Naive thymus-derived CD4-positive, alpha-beta T cell (primary cell): ENCODE results near the gene RNU6-1. TPM values are rescaled to one million over a fixed set of nuclear protein-coding genes. Genes with fewer than 3 reads are reported as not detected.

ENCODE experiments used
- ATAC-seq: fragments of 150-1000 bp; cut with Tn5 transposase; 2 replicates; pipeline ENCODE4 v1.10.0; 2021; ENCODE audit warnings: mild to moderate bottlenecking, moderate library complexity
- CTCF ChIA-PET: fragments of 350-600 bp; sonication (Branson Sonifier 250); formaldehyde crosslinking; loops from one replicate; lab custom pipeline; 2021; ENCODE audit warnings: antibody characterized with exemption; lab: Charles Lee
- POLR2A ChIA-PET: fragments of 350-600 bp; sonication (Branson Sonifier 250); formaldehyde crosslinking; loops from one replicate; lab custom pipeline; 2021; ENCODE audit warnings: antibody characterized with exemption, inconsistent platforms; lab: Charles Lee
- DNase-seq, 9 donors: peaks; one replicate each; pipeline versions ENCODE4 v3.0.0 to v3.0.0-alpha.2; 2020 to 2022; ENCODE audit warnings: mixed read lengths in 1 of 9
- H3K27ac ChIP-seq: one replicate; pipeline ENCODE4 v1.7.0; 2013; ENCODE audit warnings: mild to moderate bottlenecking, low read depth, low read length, moderate library complexity
- H3K27me3 ChIP-seq, 2 donors: one replicate each; pipeline ENCODE4 v1.7.0; 2013; ENCODE audit warnings: low read length in 2 of 2, mild to moderate bottlenecking in 2 of 2, moderate library complexity in 2 of 2; ENCODE audit not compliant: control insufficient read depth in 2 of 2, insufficient read depth in 2 of 2
- H3K36me3 ChIP-seq, 3 experiments: 1 replicate in 2 of 3; 2 replicates in 1 of 3; pipeline ENCODE4 v1.7.0; 2013; ENCODE audit warnings: low read length in 3 of 3, mild to moderate bottlenecking in 3 of 3, moderate library complexity in 1 of 3; ENCODE audit not compliant: insufficient read depth in 3 of 3, control insufficient read depth in 2 of 3
- H3K4me1 ChIP-seq, 2 donors: one replicate each; pipeline ENCODE4 v1.7.0; 2013; ENCODE audit warnings: low read length in 2 of 2, mild to moderate bottlenecking in 2 of 2, moderate library complexity in 1 of 2; ENCODE audit not compliant: control insufficient read depth in 2 of 2, insufficient read depth in 2 of 2
- H3K4me3 ChIP-seq: 2 replicates; pipeline ENCODE4 v1.7.0; 2013; ENCODE audit warnings: mild to moderate bottlenecking, low read length
- H3K9me3 ChIP-seq, 3 experiments: 1 replicate in 2 of 3; 2 replicates in 1 of 3; pipeline ENCODE4 v1.7.0; 2013; ENCODE audit warnings: low read length in 3 of 3; ENCODE audit not compliant: control insufficient read depth in 2 of 3
- H3K27ac Mint-ChIP-seq, 9 donors: one replicate each; pipeline ENCODE4 v1.8.0; 2020 to 2022; ENCODE audit warnings: mixed read lengths in 9 of 9, mild to moderate bottlenecking in 8 of 9, moderate library complexity in 5 of 9, inconsistent platforms in 2 of 9
- H3K27me3 Mint-ChIP-seq, 5 donors: one replicate each; pipeline ENCODE4 v1.8.0; 2021 to 2022; ENCODE audit warnings: mixed read lengths in 5 of 5, mild to moderate bottlenecking in 1 of 5
- H3K36me3 Mint-ChIP-seq, 5 donors: one replicate each; pipeline ENCODE4 v1.8.0; 2020 to 2022; ENCODE audit warnings: mixed read lengths in 5 of 5, mild to moderate bottlenecking in 3 of 5, inconsistent platforms in 1 of 5
- H3K4me1 Mint-ChIP-seq, 7 donors: one replicate each; pipeline ENCODE4 v1.8.0; 2020 to 2022; ENCODE audit warnings: mixed read lengths in 7 of 7, mild to moderate bottlenecking in 3 of 7, inconsistent platforms in 1 of 7
- H3K4me3 Mint-ChIP-seq, 10 donors: one replicate each; pipeline ENCODE4 v1.8.0; 2020 to 2022; ENCODE audit warnings: mild to moderate bottlenecking in 10 of 10, mixed read lengths in 10 of 10, moderate library complexity in 6 of 10, inconsistent platforms in 2 of 10
- H3K9me3 Mint-ChIP-seq, 11 donors: one replicate each; pipeline ENCODE4 v1.8.0; 2020 to 2022; ENCODE audit warnings: mixed read lengths in 11 of 11, mild to moderate bottlenecking in 4 of 11, inconsistent platforms in 1 of 11, moderate library complexity in 1 of 11
- intact Hi-C, 2 donors: fragments of 100-400 bp; cut with micrococcal nuclease; formaldehyde crosslinking; loops; one replicate each; pipeline ENCODE4 v1.15.1; 2023
- polyA plus RNA-seq, 2 donors: library from polyadenylated mRNA; unstranded; fragments of 300-500 nt; fragmentation: Illumina TruSeq; gene quantifications; one replicate each; pipeline ENCODE4 v1.2.3, GENCODE V29; 2021
- total RNA-seq, 6 experiments: library from RNA in 5 of 6; stranded (reverse) in 5 of 6; gene quantifications; 1 replicate in 5 of 6; 2 replicates in 1 of 6; pipeline ENCODE4 v1.2.3 and lab custom pipeline; 2021 to 2026

Gene RNU6-1
- total and polyA plus RNA-seq, 7 experiments from 2014 or later: not detected

DNA sequence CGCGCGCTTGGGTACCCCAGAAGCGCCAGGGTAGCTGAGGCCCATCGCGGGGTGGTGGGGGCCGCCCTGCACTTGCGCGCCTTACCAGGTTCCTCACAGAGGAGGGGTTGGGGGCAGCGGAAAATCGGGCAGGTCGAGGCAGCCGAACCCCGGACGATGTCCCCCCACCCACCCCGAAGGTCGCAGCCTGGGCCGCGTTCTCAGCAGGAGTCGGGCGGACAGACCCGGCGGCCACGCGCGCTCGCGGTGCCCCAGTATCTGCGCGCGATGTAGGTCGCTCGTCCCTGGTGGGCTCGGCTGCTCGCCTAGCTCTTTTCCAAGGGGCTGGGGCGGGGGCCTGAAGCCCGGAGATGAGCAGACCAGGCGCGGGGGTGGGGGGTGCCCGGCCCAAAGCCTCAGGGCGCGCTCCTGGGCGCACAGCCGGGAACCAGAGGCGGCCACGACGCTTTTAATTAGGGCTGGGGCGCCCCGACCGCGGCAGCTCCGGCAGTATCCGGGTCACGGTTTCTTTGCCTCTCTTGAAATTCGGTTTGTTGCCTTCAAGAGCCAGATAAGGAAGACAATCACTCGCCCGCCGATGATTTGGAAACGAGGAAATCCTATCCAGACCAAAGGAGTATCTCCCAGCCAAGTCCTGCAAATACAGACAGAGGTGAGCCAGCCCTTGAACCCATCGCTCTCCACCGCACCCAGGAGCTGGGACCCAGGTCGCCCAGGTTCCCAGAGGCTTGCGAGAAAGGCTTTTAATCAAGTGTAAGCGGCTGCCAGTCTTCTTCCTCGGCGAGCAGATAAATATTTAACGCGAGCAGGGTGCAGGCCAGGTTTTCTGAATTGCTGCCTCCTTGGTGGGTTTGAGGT lies 10.0 kb downstream of the RNU6-1 start:
- Histone ChIP-seq H3K9me3 (no peaks in the 10 kb centered on the region), H3K4me1 (peaks cover 19 to 44% of the 10 kb centered on the region in 2 donors), H3K36me3 (no peaks in the 10 kb centered on the region), H3K27ac (no peak overlapping the region), H3K4me3 (no peak overlapping the region), H3K27me3 (peaks cover 5 to 28% of the 10 kb centered on the region in 2 donors)
- ChIA-PET POLR2A (no interaction called here), CTCF (interaction anchor here (0.6 to 0.7 kb wide), 2 partner anchors 92 to 367 kb away, joined by 3 to 4 read pairs; no protein-coding TSS in a partner anchor)
- H3K36me3 Mint-ChIP-seq: peaks cover 0 to 5% (median 0%) of the 10 kb centered on the region in 5 donors
- intact Hi-C loops: loop anchor here (5.0 to 10.0 kb wide), 4 partner anchors 68 to 775 kb away; partner anchors contain the start of gene SMAD3 (in 1 of the 2)
- H3K4me3 Mint-ChIP-seq: peak overlapping the region in 8 of 10 donors; percentile 12 to 79 (median 66)
- H3K9me3 Mint-ChIP-seq: peaks cover 0 to 2% (median 0%) of the 10 kb centered on the region in 11 donors
- no peak for DNase-seq
- ATAC-seq: no peak
- H3K4me1 Mint-ChIP-seq: peaks cover 30 to 63% (median 47%) of the 10 kb centered on the region in 7 donors
- peak overlapping the region in 1 of 9 donors; percentile 68 for H3K27ac Mint-ChIP-seq
- H3K27me3 Mint-ChIP-seq: peaks cover 59 to 78% (median 66%) of the 10 kb centered on the region in 5 donors

DNA sequence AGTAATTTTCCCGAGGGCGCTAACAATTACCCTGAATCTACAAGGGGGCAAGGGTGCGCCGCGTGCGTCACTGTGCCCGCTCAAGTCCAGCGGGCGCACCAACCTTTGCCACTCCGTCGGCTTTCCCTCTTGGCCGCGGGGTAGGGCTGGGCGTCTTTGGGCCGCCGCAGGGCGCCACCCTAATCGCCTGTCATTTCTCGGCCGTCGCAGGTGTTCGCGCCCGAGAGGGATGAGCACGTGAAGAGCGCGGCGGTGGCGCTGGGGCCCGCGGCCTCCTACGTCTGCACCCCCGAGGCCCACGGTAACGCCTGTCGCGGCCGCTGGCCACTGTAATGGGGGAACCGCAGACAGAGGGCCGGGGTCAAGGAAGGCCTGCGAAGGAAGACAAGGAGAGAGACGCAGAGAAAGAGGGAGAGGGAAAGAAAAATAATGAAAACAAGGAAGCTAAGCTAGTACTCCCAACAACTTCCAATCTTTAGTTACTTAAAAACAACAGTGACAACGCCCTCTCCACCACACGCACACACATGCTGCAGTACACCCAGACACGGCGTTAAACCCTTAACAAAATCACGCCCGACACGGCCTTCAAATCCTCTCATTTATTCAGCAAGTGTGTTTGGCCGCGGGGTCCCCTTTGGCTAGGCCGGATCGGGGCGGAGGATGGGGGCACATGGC lies 10.7 kb downstream of the RNU6-1 start:
- Histone ChIP-seq H3K4me1 (peaks cover 19 to 46% of the 10 kb centered on the region in 2 donors), H3K36me3 (no peaks in the 10 kb centered on the region), H3K4me3 (no peak overlapping the region), H3K27me3 (peaks cover 5 to 35% of the 10 kb centered on the region in 2 donors), H3K9me3 (no peaks in the 10 kb centered on the region), H3K27ac (no peak overlapping the region)
- POLR2A ChIA-PET: no interaction called here
- peak overlapping the region in 9 of 10 donors; percentile 6 to 79 (median 64) for H3K4me3 Mint-ChIP-seq
- H3K27ac Mint-ChIP-seq: peak overlapping the region in 2 of 9 donors; percentile 34 to 62
- intact Hi-C loops: no loop called here
- ATAC-seq (no peak), DNase-seq (no peak)
- peaks cover 0 to 2% (median 0%) of the 10 kb centered on the region in 11 donors for H3K9me3 Mint-ChIP-seq
- peaks cover 35 to 66% (median 47%) of the 10 kb centered on the region in 7 donors for H3K4me1 Mint-ChIP-seq
- CTCF ChIA-PET: interaction anchor here (0.6 kb wide), 1 partner anchor 367 kb away, joined by 4 read pairs; no protein-coding TSS in a partner anchor
- peaks cover 57 to 78% (median 66%) of the 10 kb centered on the region in 5 donors for H3K27me3 Mint-ChIP-seq
- H3K36me3 Mint-ChIP-seq: peaks cover 0 to 5% (median 0%) of the 10 kb centered on the region in 5 donors

DNA sequence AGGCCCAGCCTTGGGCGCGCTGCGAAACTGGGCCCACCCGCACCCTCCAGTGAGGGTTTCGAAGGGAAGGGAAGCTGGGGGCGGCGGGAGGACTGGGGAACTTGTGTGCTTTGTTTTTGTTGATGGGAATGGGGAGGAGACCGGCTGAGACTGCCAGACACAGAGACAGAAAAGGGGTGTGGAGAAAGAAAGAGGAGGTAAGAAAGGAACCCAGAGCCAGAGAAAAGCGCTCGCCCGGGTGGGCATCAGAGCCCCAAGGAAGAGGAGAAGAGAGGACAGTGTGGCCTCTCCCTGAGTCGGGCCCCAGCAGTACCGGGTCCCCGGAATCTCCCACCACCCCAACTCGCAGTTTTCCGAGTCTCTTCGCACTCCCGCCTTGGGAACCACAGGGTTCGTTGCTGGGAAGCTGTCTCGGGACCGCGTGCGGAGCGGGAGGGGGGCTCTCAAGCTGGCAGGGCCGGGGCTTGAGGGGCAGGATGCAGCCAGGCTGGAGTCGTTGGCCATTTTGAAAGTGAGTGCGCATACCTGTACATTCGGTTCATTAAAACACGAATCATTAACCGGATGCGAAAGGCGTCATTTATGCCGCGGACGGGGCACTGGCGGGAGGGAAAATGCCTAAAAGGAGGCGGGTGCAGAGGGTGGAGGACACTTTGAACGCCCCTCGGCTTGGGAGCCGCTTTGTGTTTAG lies 11.4 kb downstream of the RNU6-1 start:
- peaks cover 5 to 32% of the 10 kb centered on the region in 2 donors for H3K27me3 ChIP-seq
- CTCF ChIA-PET: no interaction called here
- intact Hi-C loops: no loop called here

DNA sequence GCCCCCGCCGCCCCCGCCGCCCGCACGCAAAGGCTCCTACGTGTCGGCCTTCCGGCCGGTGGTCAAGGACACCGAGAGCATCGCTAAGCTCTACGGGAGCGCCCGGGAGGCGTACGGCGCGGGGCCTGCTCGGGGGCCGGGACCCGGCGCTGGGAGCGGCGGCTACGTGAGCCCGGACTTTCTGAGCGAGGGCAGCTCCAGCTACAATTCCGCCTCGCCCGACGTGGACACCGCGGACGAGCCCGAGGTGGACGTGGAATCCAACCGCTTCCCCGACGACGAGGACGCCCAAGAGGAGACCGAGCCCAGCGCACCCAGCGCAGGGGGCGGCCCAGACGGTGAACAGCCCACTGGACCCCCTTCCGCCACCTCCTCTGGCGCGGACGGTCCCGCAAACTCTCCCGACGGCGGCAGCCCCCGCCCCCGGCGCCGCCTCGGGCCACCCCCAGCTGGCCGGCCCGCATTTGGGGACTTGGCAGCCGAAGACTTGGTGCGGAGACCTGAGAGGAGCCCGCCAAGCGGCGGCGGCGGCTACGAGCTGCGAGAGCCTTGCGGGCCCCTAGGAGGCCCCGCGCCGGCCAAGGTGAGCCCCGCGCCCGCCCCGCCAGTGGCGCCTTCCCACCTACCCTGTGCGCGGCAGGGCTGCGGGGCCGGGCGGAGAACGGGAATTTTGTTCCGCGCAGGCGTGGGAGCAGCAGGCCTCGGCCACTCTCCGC lies 12.1 kb downstream of the RNU6-1 start:
- Mint-ChIP-seq H3K36me3 (peaks cover 0 to 5% (median 0%) of the 10 kb centered on the region in 5 donors), H3K4me3 (peak overlapping the region in 6 of 10 donors; percentile 46 to 79 (median 66)), H3K9me3 (peaks cover 0 to 3% (median 0%) of the 10 kb centered on the region in 11 donors), H3K4me1 (peaks cover 32 to 60% (median 42%) of the 10 kb centered on the region in 7 donors), H3K27me3 (peaks cover 53 to 73% (median 62%) of the 10 kb centered on the region in 5 donors), H3K27ac (peak overlapping the region in 1 of 9 donors; percentile 83)
- no peaks in the 10 kb centered on the region for H3K9me3 ChIP-seq
- DNase-seq (no peak), ATAC-seq (no peak)
- no peak overlapping the region for H3K27ac ChIP-seq
- H3K4me1 ChIP-seq: peaks cover 10 to 43% of the 10 kb centered on the region in 2 donors
- no peak overlapping the region for H3K4me3 ChIP-seq
- ChIA-PET CTCF (no interaction called here), POLR2A (no interaction called here)
- intact Hi-C loops: no loop called here
- H3K36me3 ChIP-seq: no peaks in the 10 kb centered on the region
- H3K27me3 ChIP-seq: peaks cover 5 to 26% of the 10 kb centered on the region in 2 donors

More for the DNA sequence above, 11.4 kb downstream of the RNU6-1 start:
- ATAC-seq (no peak), DNase-seq (no peak)
- H3K9me3 Mint-ChIP-seq: peaks cover 0 to 3% (median 0%) of the 10 kb centered on the region in 11 donors
- Histone ChIP-seq H3K4me3 (no peak overlapping the region), H3K27ac (no peak overlapping the region), H3K4me1 (peaks cover 17 to 46% of the 10 kb centered on the region in 2 donors), H3K9me3 (no peaks in the 10 kb centered on the region), H3K36me3 (no peaks in the 10 kb centered on the region)
- peaks cover 38 to 66% (median 47%) of the 10 kb centered on the region in 7 donors for H3K4me1 Mint-ChIP-seq
- POLR2A ChIA-PET: no interaction called here
- peak overlapping the region; percentile 46 to 79 (median 58) for H3K4me3 Mint-ChIP-seq
- H3K36me3 Mint-ChIP-seq: peaks cover 0 to 5% (median 0%) of the 10 kb centered on the region in 5 donors
- H3K27me3 Mint-ChIP-seq: peaks cover 57 to 78% (median 66%) of the 10 kb centered on the region in 5 donors
- peak overlapping the region in 2 of 9 donors; percentile 45 to 83 for H3K27ac Mint-ChIP-seq

DNA sequence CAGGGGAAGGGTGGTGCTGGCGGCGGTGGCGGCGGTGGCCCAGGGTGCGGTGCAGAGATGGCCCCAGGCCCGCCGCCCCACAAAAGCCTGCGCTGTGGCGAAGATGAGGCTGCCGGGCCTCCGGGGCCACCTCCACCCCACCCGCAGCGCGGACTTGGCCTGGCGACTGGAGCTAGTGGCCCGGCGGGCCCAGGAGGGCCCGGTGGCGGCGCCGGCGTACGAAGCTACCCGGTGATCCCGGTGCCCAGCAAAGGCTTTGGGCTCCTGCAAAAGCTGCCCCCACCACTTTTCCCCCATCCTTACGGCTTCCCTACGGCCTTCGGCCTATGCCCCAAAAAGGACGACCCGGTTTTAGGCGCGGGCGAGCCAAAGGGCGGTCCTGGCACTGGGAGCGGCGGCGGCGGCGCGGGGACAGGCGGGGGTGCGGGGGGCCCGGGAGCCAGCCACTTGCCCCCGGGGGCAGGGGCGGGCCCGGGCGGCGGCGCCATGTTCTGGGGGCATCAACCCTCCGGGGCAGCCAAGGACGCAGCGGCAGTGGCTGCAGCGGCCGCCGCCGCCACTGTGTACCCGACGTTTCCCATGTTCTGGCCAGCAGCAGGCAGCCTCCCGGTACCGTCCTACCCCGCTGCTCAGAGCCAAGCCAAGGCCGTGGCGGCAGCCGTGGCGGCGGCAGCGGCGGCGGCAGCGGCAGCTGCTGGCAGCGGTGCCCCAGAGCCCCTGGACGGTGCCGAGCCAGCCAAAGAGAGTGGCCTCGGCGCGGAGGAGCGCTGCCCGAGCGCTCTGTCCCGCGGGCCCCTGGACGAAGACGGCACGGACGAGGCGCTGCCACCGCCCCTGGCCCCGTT lies 12.9 kb downstream of the RNU6-1 start:
- H3K27me3 Mint-ChIP-seq: peaks cover 57 to 75% (median 66%) of the 10 kb centered on the region in 5 donors
- no peak overlapping the region for H3K27ac Mint-ChIP-seq
- H3K9me3 Mint-ChIP-seq: peaks cover 0 to 3% (median 0%) of the 10 kb centered on the region in 11 donors
- H3K27ac ChIP-seq: no peak overlapping the region
- DNase-seq: no peak
- H3K36me3 ChIP-seq: no peaks in the 10 kb centered on the region
- ChIA-PET CTCF (no interaction called here), POLR2A (no interaction called here)
- ATAC-seq: no peak
- peaks cover 36 to 63% (median 47%) of the 10 kb centered on the region in 7 donors for H3K4me1 Mint-ChIP-seq
- H3K4me3 ChIP-seq: no peak overlapping the region
- H3K9me3 ChIP-seq: no peaks in the 10 kb centered on the region
- intact Hi-C loops: no loop called here
- peak overlapping the region in 3 of 10 donors; percentile 60 to 95 (median 87) for H3K4me3 Mint-ChIP-seq
- H3K4me1 ChIP-seq: peaks cover 10 to 43% of the 10 kb centered on the region in 2 donors
- H3K36me3 Mint-ChIP-seq: peaks cover 0 to 5% (median 0%) of the 10 kb centered on the region in 5 donors
- peaks cover 10 to 19% of the 10 kb centered on the region in 2 donors for H3K27me3 ChIP-seq
